Upper lobe of right lung (tissue), 1 donor: ENCODE measurements around the gene EYA4. TPM values are rescaled to one million over a fixed set of nuclear protein-coding genes. Genes with fewer than 3 reads are reported as not detected.
A peak's percentile ranks its signal among the peaks of the same experiment; 100 is the strongest.

Experiments
- ATAC-seq: fragments of 200-7000 bp; cut with Tn5 transposase; one replicate; pipeline ENCODE4 v1.9.1; 2020; ENCODE audit warnings: mild to moderate bottlenecking, moderate library complexity
- DNase-seq: peaks from one replicate; pipeline ENCODE4 v3.0.0-alpha.2; 2020
- H3K27ac ChIP-seq: fragments of 200-600 bp; one replicate; pipeline ENCODE4 v1.8.0; 2022
- H3K27me3 ChIP-seq: fragments of 200-600 bp; one replicate; pipeline ENCODE4 v1.8.0; 2022; ENCODE audit warnings: mild to moderate bottlenecking
- H3K36me3 ChIP-seq: fragments of 200-600 bp; one replicate; pipeline ENCODE4 v1.8.0; 2022
- H3K4me1 ChIP-seq: fragments of 200-600 bp; one replicate; pipeline ENCODE4 v1.8.0; 2022
- H3K4me3 ChIP-seq: fragments of 200-600 bp; one replicate; pipeline ENCODE4 v1.8.0; 2022; ENCODE audit warnings: mild to moderate bottlenecking
- H3K9me3 ChIP-seq: fragments of 200-600 bp; one replicate; pipeline ENCODE4 v1.8.0; 2022
- CTCF ChIP-seq: fragments of 200-600 bp; IDR thresholded peaks from one replicate; pipeline ENCODE4 v1.8.0; 2022; ENCODE audit warnings: antibody characterized with exemption
- intact Hi-C: fragments of 100-400 bp; cut with DNase I; formaldehyde crosslinking; loops from one replicate; pipeline ENCODE4 v1.11.0; 2022
- total RNA-seq: library from RNA; stranded (reverse); fragmentation: NEBNext Ultra II Directional; extraction: Animal tissue kit (Norgen Biotek cat#: 25700); gene quantifications from one replicate; pipeline ENCODE4 v1.2.1, GENCODE V29; 2021
- donor health status: DM: no; HTN: yes; CAD: no; lungs with severe emphysema.

EYA4 gene
- total RNA-seq, 1 donor from 2014 or later = 6.0 TPM

- no peak for DNase-seq
- intact Hi-C loops = no loop called here
- peaks cover 10% of the 10 kb centered on the region for H3K4me1 ChIP-seq
These were observed 4.2 kb upstream of the EYA4 start for GRCh38 chr6:133236932-133237331.

DNA sequence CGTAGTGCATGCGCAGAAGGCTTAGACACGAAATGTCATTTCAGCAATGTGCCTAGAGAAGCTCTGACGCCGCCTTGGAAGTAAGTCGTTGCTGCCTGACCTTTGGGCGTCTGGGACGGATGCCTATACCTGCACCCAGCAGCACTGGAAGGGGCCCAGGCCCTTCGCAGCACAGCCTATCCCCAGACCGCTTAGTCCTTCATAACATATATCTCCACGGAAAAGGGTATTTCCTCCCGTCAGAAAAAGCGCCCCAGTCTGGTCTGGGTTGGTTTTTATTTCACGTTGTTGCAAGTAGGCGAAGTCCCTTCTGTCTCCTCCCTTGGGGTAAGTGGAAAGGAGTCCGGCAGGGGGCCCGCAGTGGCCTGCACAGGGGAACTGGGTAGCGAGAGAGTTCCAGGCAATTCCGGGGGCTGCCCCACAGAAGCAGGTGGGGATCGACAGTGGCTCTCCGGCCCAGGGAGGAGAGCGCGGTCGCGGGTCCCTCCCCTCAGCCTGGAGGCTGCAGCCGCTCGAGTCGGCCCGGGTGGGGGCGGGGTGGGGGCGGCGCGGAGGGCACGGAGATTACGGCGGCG lies 559 bp upstream of the EYA4 start:
- Histone ChIP-seq H3K9me3 (no peaks in the 10 kb centered on the region), H3K27ac (no peak overlapping the region), H3K27me3 (peaks cover 49% of the 10 kb centered on the region), H3K36me3 (no peaks in the 10 kb centered on the region), H3K4me3 (peak overlapping the region; percentile 37), H3K4me1 (peaks cover 13% of the 10 kb centered on the region)
- no peak for TF ChIP-seq CTCF
- DNase-seq = no peak
- ATAC-seq = peak; percentile 58
- intact Hi-C loops = no loop called here

More at GRCh38 chr6:133236932-133237331, 4.2 kb upstream of the EYA4 start:
- Histone ChIP-seq H3K9me3 (no peaks in the 10 kb centered on the region), H3K36me3 (no peaks in the 10 kb centered on the region), H3K4me3 (no peak overlapping the region), H3K27me3 (peaks cover 13% of the 10 kb centered on the region), H3K27ac (no peak overlapping the region)
- ATAC-seq = no peak
- no peak for TF ChIP-seq CTCF

GRCh38 chr6:133241901-133242636 lies 912 bp downstream of the EYA4 start:
- Histone ChIP-seq H3K9me3 (no peaks in the 10 kb centered on the region), H3K4me3 (peak overlapping the region; percentile 37), H3K4me1 (peaks cover 13% of the 10 kb centered on the region), H3K27me3 (peaks cover 62% of the 10 kb centered on the region), H3K27ac (no peak overlapping the region), H3K36me3 (no peaks in the 10 kb centered on the region)
- DNase-seq (no peak), ATAC-seq (peak; percentile 45)
- intact Hi-C loops = no loop called here
- no peak for TF ChIP-seq CTCF

- H3K27me3 ChIP-seq = peaks cover 64% of the 10 kb centered on the region
- peak; percentile 31 for ATAC-seq
- H3K36me3 ChIP-seq = no peaks in the 10 kb centered on the region
- TF ChIP-seq CTCF = no peak
- intact Hi-C loops = no loop called here
- no peaks in the 10 kb centered on the region for H3K9me3 ChIP-seq
- H3K27ac ChIP-seq = no peak overlapping the region
- DNase-seq = no peak
- H3K4me3 ChIP-seq = peak overlapping the region; percentile 37
- peaks cover 13% of the 10 kb centered on the region for H3K4me1 ChIP-seq
These were observed 1.8 kb downstream of the EYA4 start for GRCh38 chr6:133242637-133243585.

- DNase-seq = no peak
These were observed 2.7 kb downstream of the EYA4 start for GRCh38 chr6:133243723-133244305.

More at GRCh38 chr6:133243723-133244305, 2.7 kb downstream of the EYA4 start:
- no peak for ATAC-seq
- intact Hi-C loops = no loop called here
- Histone ChIP-seq H3K36me3 (no peaks in the 10 kb centered on the region), H3K27ac (no peak overlapping the region), H3K9me3 (no peaks in the 10 kb centered on the region), H3K27me3 (peaks cover 64% of the 10 kb centered on the region), H3K4me3 (no peak overlapping the region), H3K4me1 (peaks cover 13% of the 10 kb centered on the region)
- TF ChIP-seq CTCF = no peak
